NCI-H187 treated with DMSO at 0.1 percent for 48 hours (cell line): Measurements from ENCODE around the gene BTG4.

Experiments used
- DNase-seq: peaks from one replicate; lab custom pipeline; 2025; lab: John Stamatoyannopoulos, UW

BTG4 gene

GRCh38 chr11:111537336-111537860, 25.2 kb upstream of the BTG4 start:
- no peak for DNase-seq

GRCh38 chr11:111535281-111535680, 23.1 kb upstream of the BTG4 start:
- no peak for DNase-seq

DNA sequence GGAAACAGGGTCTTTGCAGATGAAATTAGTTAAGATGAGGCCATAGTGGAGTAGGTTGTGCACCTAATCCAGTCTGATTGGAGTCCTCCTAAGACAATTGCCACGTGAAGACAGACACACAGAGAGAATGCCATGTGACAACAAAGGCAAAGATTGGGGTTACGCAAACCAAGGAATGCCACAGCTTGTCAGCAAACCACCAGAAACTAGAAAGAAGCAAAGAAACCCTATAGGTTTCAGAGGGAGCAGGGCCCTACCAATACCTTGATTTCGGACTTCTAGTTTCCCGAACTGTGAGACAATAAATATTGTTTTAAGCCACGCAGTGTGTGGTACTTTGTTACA, 20.2 kb upstream of the BTG4 start:
- DNase-seq = no peak

DNA sequence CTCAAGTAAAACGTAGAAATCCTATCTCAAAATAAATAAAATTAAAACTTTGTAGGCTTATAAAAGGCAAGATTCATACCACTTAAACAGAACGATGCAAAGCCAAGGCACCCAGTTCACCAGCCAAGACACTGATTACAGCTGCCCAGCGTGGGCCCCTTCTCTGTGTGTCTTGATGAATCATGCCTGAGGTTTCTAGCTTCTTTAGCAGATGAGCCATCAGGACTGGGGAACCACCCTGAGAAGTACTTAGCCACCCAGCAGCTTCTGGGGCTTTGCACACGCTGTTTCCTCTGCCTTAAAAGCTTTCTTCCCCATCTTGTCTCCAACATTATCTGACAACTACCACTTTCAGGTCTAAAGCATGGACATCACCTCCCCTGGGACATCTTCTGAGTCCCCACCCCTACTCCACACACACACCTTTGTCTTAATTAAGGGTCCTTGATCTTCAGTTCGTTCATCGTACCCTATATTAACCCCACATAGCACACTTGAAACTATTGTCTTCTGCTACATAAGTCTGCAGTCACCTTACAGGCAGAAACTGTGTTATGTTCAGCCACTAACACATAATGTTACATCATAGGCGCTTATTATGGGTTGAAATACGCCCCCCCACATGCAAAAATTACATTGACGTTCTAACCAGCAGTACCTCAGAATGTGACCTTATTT, 19.6 kb upstream of the BTG4 start:
- DNase-seq = no peak

- DNase-seq = no peak
These were observed 18.9 kb upstream of the BTG4 start for GRCh38 chr11:111531136-111531535.

GRCh38 chr11:111530091-111530490, 17.9 kb upstream of the BTG4 start:
- no peak for DNase-seq

- DNase-seq = no peak
These were observed 16.4 kb upstream of the BTG4 start for GRCh38 chr11:111528557-111528956.

- DNase-seq = no peak
These were observed 15.1 kb upstream of the BTG4 start for GRCh38 chr11:111527279-111527678.

DNA sequence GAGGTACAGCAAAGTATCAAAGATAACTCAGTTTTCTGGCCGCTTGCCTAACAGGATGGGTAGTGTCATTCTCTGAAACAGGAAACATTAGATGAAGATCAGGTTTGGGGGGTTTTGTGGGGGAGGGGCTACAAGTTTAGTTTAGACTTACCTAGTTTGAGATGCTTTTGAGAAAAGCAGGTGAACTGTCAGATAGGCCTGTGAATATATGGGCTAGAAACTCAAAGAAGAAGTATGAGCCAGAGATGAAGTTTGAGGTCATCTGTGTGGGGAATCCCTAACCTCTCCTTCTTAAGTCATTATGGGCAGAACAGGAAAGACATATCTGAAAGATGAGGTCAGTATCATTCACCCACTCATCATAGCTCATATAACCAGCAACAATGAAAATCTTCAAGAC, 14.3 kb upstream of the BTG4 start:
- DNase-seq = no peak

- DNase-seq = no peak
These were observed 13.3 kb upstream of the BTG4 start for GRCh38 chr11:111525456-111525855.

DNA sequence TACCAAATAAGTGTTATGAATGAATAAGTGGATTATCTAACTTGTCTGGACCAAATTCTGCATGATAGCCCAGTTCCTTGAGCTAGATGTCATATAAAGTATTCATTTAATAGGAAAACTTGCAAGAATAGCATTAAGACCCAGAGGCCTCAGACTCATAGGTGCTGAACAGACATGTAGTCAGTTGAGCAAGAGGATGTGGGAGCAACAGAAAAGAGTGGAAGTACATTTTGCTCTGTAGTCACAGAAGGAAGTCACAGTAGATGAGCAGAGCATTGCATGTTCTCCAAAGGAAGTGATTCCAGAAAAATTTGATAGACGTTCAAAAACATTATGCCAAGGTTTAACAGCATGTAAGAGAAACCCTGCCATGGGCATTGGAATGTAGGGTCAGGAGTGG, 11.9 kb upstream of the BTG4 start:
- DNase-seq = no peak

- no peak for DNase-seq
These were observed 11.2 kb upstream of the BTG4 start for GRCh38 chr11:111523343-111523742.

GRCh38 chr11:111522426-111522825, 10.2 kb upstream of the BTG4 start:
- DNase-seq = no peak

DNA sequence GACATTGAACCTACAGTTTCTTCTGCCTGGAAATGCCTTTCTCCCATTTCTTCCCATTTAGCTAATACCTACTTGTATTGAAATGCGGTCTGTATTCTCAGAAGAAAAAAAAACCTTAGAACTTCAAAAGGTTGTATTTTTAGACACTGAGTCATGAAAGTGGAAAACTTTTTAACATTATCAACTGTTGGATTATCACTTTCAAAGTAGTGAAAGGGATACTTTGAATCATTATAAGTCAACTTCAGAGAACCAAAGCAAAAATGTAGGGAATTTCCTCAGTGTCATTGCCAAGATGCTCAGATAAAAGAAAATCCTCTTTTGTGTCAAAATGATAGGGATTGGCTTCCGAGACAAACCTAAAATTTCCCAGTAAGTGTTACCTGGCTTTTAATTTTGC, 8.9 kb upstream of the BTG4 start:
- no peak for DNase-seq

GRCh38 chr11:111520560-111520959, 8.4 kb upstream of the BTG4 start:
- no peak for DNase-seq

DNA sequence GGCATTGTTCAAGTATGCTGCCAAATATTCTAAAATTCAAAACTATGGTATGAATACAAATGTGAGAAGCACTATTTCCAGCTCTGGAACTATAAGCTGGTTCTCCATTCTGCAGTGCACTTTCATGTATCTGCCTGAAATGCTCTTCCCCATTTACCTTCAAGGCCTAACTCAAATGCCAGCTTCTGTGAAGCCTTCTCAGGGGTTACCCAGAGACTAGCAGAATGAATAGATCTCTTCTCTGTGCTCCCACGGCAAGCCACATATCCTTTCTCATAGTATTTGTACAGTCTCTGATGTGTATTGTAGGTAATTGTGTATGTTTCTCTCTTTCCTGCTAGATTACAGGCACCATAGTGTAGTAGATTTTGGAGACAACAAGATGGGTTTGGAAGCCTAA, 6.5 kb upstream of the BTG4 start:
- no peak for DNase-seq

DNA sequence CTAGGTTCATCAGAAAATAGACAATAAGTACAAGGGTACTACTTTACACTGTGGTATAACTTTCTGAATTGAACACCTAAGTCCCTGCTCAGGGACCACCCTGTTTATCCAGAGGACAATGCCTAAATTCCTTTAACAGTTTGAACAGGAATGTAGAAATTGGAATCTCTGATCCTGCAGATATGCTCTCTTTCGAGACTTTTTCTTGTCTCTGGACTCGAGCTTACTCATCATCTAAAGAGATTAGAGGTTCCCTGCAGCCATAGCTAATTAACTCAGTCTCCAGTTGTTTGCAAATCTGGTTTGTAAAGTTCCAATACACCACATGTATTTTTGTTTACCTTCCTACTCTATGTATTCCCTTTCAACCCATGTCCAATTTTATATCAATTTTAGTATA, 3.4 kb upstream of the BTG4 start:
- no peak for DNase-seq

GRCh38 chr11:111514216-111515031, 2.2 kb upstream of the BTG4 start, which contains the start of gene HOATZ:
TSS of gene HOATZ (plus strand) at chr11:111514778. CDS start at chr11:111514785, 7 bp downstream.
- no peak for DNase-seq

- DNase-seq = no peak
These were observed 1.0 kb upstream of the BTG4 start for GRCh38 chr11:111513240-111513605.

- DNase-seq = no peak
These were observed 1.9 kb downstream of the BTG4 start for GRCh38 chr11:111510311-111510710.

DNA sequence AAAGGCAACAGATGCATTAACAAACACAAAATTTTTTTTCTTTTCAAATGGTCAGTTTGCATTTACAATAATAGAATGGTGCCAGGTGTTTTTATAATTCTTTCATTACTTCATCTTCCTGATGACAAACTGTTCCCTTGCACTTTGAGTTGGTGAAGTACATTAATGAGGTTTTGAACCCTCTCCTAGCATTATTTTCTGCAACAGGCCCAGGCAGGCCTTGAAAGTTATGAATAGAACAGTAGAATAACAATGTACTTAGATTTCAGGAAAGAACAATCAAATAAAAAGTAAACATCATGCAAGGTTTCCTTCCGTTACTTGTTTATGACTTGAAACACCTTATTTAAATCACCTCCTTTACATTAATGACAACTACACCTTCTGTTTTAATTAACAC, 9.6 kb downstream of the BTG4 start:
- DNase-seq = no peak

- no peak for DNase-seq
These were observed 11.7 kb downstream of the BTG4 start for GRCh38 chr11:111500481-111500880.

GRCh38 chr11:111499483-111499882, 12.7 kb downstream of the BTG4 start:
- no peak for DNase-seq

DNA sequence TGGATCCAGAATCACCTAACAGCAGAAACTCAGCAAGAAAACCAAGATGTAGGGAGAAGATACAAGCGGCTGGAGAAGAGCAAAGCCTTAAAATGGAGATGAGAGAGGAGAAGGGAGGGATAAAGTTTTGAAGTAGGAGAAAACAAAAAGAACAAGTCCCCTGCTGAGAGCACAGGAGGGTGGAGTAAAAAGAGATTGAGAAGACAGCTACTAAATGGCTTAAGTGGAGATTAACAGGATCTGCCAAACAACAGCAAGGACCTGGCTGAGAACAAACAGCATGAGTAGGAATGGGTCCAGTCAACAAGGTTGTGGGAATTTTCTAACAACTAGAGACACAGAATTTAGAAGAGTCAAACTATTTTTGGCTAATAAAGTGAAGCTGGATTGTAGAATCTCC, 18.1 kb downstream of the BTG4 start:
- no peak for DNase-seq
